IMR-90 (cell line): ENCODE results near the gene MPP2. TPM values are rescaled to one million over a fixed set of nuclear protein-coding genes. Genes with fewer than 3 reads are reported as not detected.
"Not testable (repeated sequence)": the region's sequence is repeated elsewhere in the genome, so short reads cannot be mapped to it uniquely, and the experiment has no call there.

ENCODE experiments used
- ATAC-seq: fragments of 200-7000 bp; cut with Tn5 transposase; 2 replicates; pipeline ENCODE4 v1.9.1; 2020; ENCODE audit warnings: low read depth, mild to moderate bottlenecking, moderate library complexity
- BruUV-seq: library from RNA; stranded (reverse); fragments of 400-500 nt; replicated peaks from 2 replicates; lab custom pipeline; 2021; lab: Mats Ljungman, UMichigan
- CTCF ChIA-PET: fragments of 300-600 bp; formaldehyde crosslinking; extraction: SDS; loops from one replicate; lab custom pipeline; 2021; ENCODE audit warnings: antibody characterized with exemption; lab: Yijun Ruan, JAX
- POLR2A ChIA-PET: fragments of 300-600 bp; sonication (Branson Sonifier 250); formaldehyde crosslinking; loops from one replicate; lab custom pipeline; 2022; ENCODE audit warnings: antibody characterized with exemption; ENCODE audit not compliant: unreplicated experiment; lab: Charles Lee
- DNase-seq: peaks from one replicate; pipeline ENCODE4 v3.0.0; 2013
- H2AFZ ChIP-seq: replicated peaks from 2 replicates; pipeline ENCODE3; 2013; ENCODE audit warnings: low read length, mild to moderate bottlenecking; ENCODE audit not compliant: poor library complexity
- H2AK5ac ChIP-seq: 2 replicates; pipeline ENCODE4 v1.6.1; 2013; ENCODE audit warnings: low read depth, low read length, inconsistent platforms
- H2AK9ac ChIP-seq: replicated peaks from 2 replicates; pipeline ENCODE3; 2013; ENCODE audit warnings: mild to moderate bottlenecking, low read depth, low read length, moderate library complexity; ENCODE audit not compliant: poor library complexity
- H2BK120ac ChIP-seq: 2 replicates; pipeline ENCODE4 v1.6.1; 2013; ENCODE audit warnings: low read depth, low read length, inconsistent platforms
- H2BK15ac ChIP-seq: 3 replicates; pipeline ENCODE4 v1.6.1; 2013; ENCODE audit warnings: low read depth, low read length, inconsistent platforms
- H2BK20ac ChIP-seq: 2 replicates; pipeline ENCODE4 v1.6.1; 2013; ENCODE audit warnings: low read depth, mild to moderate bottlenecking, inconsistent platforms, low read length, moderate library complexity
- H2BK5ac ChIP-seq: 2 replicates; pipeline ENCODE4 v1.6.1; 2013; ENCODE audit warnings: mild to moderate bottlenecking, low read depth, low read length, inconsistent platforms; ENCODE audit not compliant: poor library complexity, severe bottlenecking
- H3K14ac ChIP-seq: replicated peaks from 2 replicates; pipeline ENCODE4 v1.6.1; 2013; ENCODE audit warnings: low read depth, low read length, inconsistent platforms
- H3K18ac ChIP-seq: 2 replicates; pipeline ENCODE4 v1.6.1; 2013; ENCODE audit warnings: low read depth, low read length, control low read depth
- H3K23ac ChIP-seq: 2 replicates; pipeline ENCODE4 v1.6.1; 2013; ENCODE audit warnings: low read depth, low read length, inconsistent platforms
- H3K27ac ChIP-seq: 2 replicates; pipeline ENCODE4 v1.5.1; 2013; ENCODE audit warnings: mild to moderate bottlenecking, control low read depth, low read length; ENCODE audit not compliant: insufficient read depth
- H3K27me3 ChIP-seq: 2 replicates; pipeline ENCODE4 v1.6.1; 2013; ENCODE audit warnings: low read length; ENCODE audit not compliant: control insufficient read depth, insufficient read depth
- H3K36me3 ChIP-seq: 2 replicates; pipeline ENCODE4 v1.6.1; 2013; ENCODE audit warnings: low read length, mixed read lengths; ENCODE audit not compliant: control insufficient read depth, insufficient read depth
- H3K4ac ChIP-seq: 2 replicates; pipeline ENCODE4 v1.6.1; 2013; ENCODE audit warnings: low read depth, low read length, inconsistent platforms
- H3K4me1 ChIP-seq: 2 replicates; pipeline ENCODE4 v1.6.1; 2013; ENCODE audit warnings: low read length, mixed read lengths; ENCODE audit not compliant: control insufficient read depth, insufficient read depth
- H3K4me2 ChIP-seq: 2 replicates; pipeline ENCODE4 v1.6.1; 2013; ENCODE audit warnings: low read depth, mild to moderate bottlenecking, control low read depth, low read length, moderate library complexity
- H3K4me3 ChIP-seq: 2 replicates; pipeline ENCODE4 v1.5.1; 2013; ENCODE audit warnings: low read depth, mild to moderate bottlenecking, control low read depth, low read length, moderate library complexity; ENCODE audit not compliant: insufficient read depth
- H3K56ac ChIP-seq: 2 replicates; pipeline ENCODE4 v1.6.1; 2013; ENCODE audit warnings: low read length, inconsistent platforms; ENCODE audit not compliant: insufficient read depth; ENCODE audit errors: extremely low read depth
- H3K79me1 ChIP-seq, 2 experiments: 2 replicates each; pipeline ENCODE4 v1.6.1; 2013; ENCODE audit warnings: low read length in 2 of 2, inconsistent platforms in 1 of 2, low read depth in 1 of 2
- H3K9ac ChIP-seq: 2 replicates; pipeline ENCODE4 v1.6.1; 2013; ENCODE audit warnings: low read depth, low read length, control low read depth
- H3K9me1 ChIP-seq: 2 replicates; pipeline ENCODE4 v1.6.1; 2013; ENCODE audit warnings: low read length, inconsistent platforms; ENCODE audit not compliant: insufficient read depth
- H3K9me3 ChIP-seq: 2 replicates; pipeline ENCODE4 v1.6.1; 2013; ENCODE audit warnings: low read length; ENCODE audit not compliant: control insufficient read depth, insufficient read depth
- H4K20me1 ChIP-seq: 2 replicates; pipeline ENCODE4 v1.6.1; 2013; ENCODE audit warnings: low read length, inconsistent platforms; ENCODE audit not compliant: insufficient read depth
- H4K5ac ChIP-seq: 2 replicates; pipeline ENCODE4 v1.6.1; 2013; ENCODE audit warnings: mild to moderate bottlenecking, low read depth, low read length, control low read depth
- H4K8ac ChIP-seq, 2 experiments: 2 replicates each; pipeline ENCODE4 v1.6.1; 2013; ENCODE audit warnings: low read depth in 2 of 2, low read length in 2 of 2, control low read depth in 1 of 2, inconsistent platforms in 1 of 2
- H4K91ac ChIP-seq: 2 replicates; pipeline ENCODE4 v1.6.1; 2013; ENCODE audit warnings: low read depth, low read length, inconsistent platforms; ENCODE audit not compliant: insufficient read depth
- WGBS, 2 experiments: methylation state at CpG; one replicate each; pipeline versions ENCODE4 v1.1.5 to v1.1.7; 2013; ENCODE audit warnings: missing lambda C conversion rate in 2 of 2; ENCODE audit not compliant: insufficient read length in 1 of 2; ENCODE audit errors: extremely low coverage in 2 of 2; 5-methylcytosine and 5-hydroxymethylcytosine counted together
- dilution Hi-C: fragments of 300-500 bp; cut with HindIII; formaldehyde crosslinking; loops from one replicate; pipeline ENCODE4 v1.14.3; 2018; ENCODE audit warnings: low sequenced_read_pairs; ENCODE audit not compliant: unreplicated experiment
- in situ Hi-C: fragments of 300-500 bp; cut with MboI; formaldehyde crosslinking; loops from 3 replicates; pipeline ENCODE4 v1.14.3; 2019; ENCODE audit warnings: low sequenced_read_pairs, inconsistent platforms, mixed read lengths
- intact Hi-C: fragments of 100-400 bp; cut with micrococcal nuclease; formaldehyde crosslinking; loops from 2 replicates; pipeline ENCODE4 v1.10.0; 2022
- polyA plus RNA-seq, 3 experiments: library from polyadenylated mRNA; depleted of rRNA; stranded (reverse); fragments of >200 nt; gene quantifications; 2 replicates each; pipeline ENCODE4 v1.2.3, GENCODE V29; 2012; ENCODE audit warnings: low replicate concordance in 1 of 3
- total RNA-seq: library from RNA; depleted of rRNA; stranded (reverse); fragments of >200 nt; gene quantifications from 2 replicates; pipeline ENCODE4 v1.2.3, GENCODE V29; 2012

MPP2 gene
- total and polyA plus RNA-seq, 2 of the 4 experiments (the other 2 are of a cell fraction), result 3.2 to 3.8 TPM

- H3K4me1 ChIP-seq, dilution Hi-C loops, H3K4me2 ChIP-seq, H3K18ac ChIP-seq, H3K36me3 ChIP-seq, ATAC-seq, H3K9ac ChIP-seq, H2BK20ac ChIP-seq, H3K79me1 ChIP-seq, H3K14ac ChIP-seq, H3K56ac ChIP-seq, H2AK9ac ChIP-seq, H4K20me1 ChIP-seq, H4K5ac ChIP-seq, in situ Hi-C loops, CTCF ChIA-PET, H3K9me3 ChIP-seq, H3K23ac ChIP-seq, H2BK5ac ChIP-seq, BruUV-seq, H3K9me1 ChIP-seq, DNase-seq, H2BK15ac ChIP-seq, intact Hi-C loops, H2AFZ ChIP-seq, H2BK120ac ChIP-seq, H4K8ac ChIP-seq, H3K4ac ChIP-seq, H3K4me3 ChIP-seq, H4K91ac ChIP-seq, H3K27ac ChIP-seq, H2AK5ac ChIP-seq: not testable (repeated sequence)
- no CpG with 5 or more reads among the region's 6 CpGs for WGBS, 2 experiments
- POLR2A ChIA-PET, result interaction anchor here (0.6 kb wide), 1 partner anchor 76 kb away, joined by 3 read pairs; no protein-coding TSS in a partner anchor
- peaks cover 53% of the 10 kb centered on the region for H3K27me3 ChIP-seq
Observed at GRCh38 chr17:43869031-43869430, 38.3 kb downstream of the MPP2 start.
